MM.1S (cell line): ENCODE measurements around the gene TNFRSF6B.

Source experiments
- DNase-seq: peaks from one replicate; pipeline ENCODE4 v3.0.0-alpha.2; 2015
- H2AFZ ChIP-seq: fragments of 300-600 bp; sonication (generic); 2 replicates; pipeline ENCODE4 v1.6.0; 2016; ENCODE audit warnings: antibody characterized with exemption, low read length
- H3F3A ChIP-seq: fragments of 300-600 bp; sonication (generic); 2 replicates; pipeline ENCODE4 v1.6.1; 2016; ENCODE audit warnings: mild to moderate bottlenecking, antibody characterized with exemption, low read length, moderate library complexity, mixed read lengths; ENCODE audit not compliant: insufficient read depth
- H3K27ac ChIP-seq: fragments of 300-600 bp; sonication (generic); 2 replicates; pipeline ENCODE4 v1.5.1; 2016; ENCODE audit warnings: mild to moderate bottlenecking, low read length
- H3K27me3 ChIP-seq: fragments of 300-600 bp; sonication (generic); replicated peaks from 2 replicates; pipeline ENCODE4 v1.6.0; 2016; ENCODE audit warnings: low read length; ENCODE audit not compliant: insufficient read depth
- H3K36me3 ChIP-seq: fragments of 300-600 bp; sonication (generic); replicated peaks from 2 replicates; pipeline ENCODE4 v1.6.1; 2016; ENCODE audit warnings: mild to moderate bottlenecking, low read length, mixed read lengths; ENCODE audit not compliant: insufficient read depth
- H3K4me1 ChIP-seq: fragments of 300-600 bp; sonication (generic); 2 replicates; pipeline ENCODE4 v1.6.1; 2016; ENCODE audit warnings: low read length, mixed read lengths
- H3K4me2 ChIP-seq: fragments of 300-600 bp; sonication (generic); 2 replicates; pipeline ENCODE4 v1.6.0; 2016; ENCODE audit warnings: low read depth, low read length
- H3K4me3 ChIP-seq: fragments of 300-600 bp; sonication (generic); 2 replicates; pipeline ENCODE4 v1.5.1; 2016; ENCODE audit warnings: low read length, mixed read lengths
- H3K79me2 ChIP-seq: fragments of 300-600 bp; sonication (generic); 2 replicates; pipeline ENCODE4 v1.6.1; 2016; ENCODE audit warnings: mixed run types, low read length, mixed read lengths
- H3K9ac ChIP-seq: fragments of 300-600 bp; sonication (generic); 2 replicates; pipeline ENCODE4 v1.6.1; 2016; ENCODE audit warnings: low read length, mixed read lengths
- H3K9me2 ChIP-seq: fragments of 300-600 bp; sonication (generic); replicated peaks from 2 replicates; pipeline ENCODE4 v1.6.1; 2016; ENCODE audit warnings: mild to moderate bottlenecking, low read length, mixed read lengths; ENCODE audit not compliant: insufficient read depth
- H3K9me3 ChIP-seq: fragments of 300-600 bp; sonication (generic); replicated peaks from 2 replicates; pipeline ENCODE4 v1.6.1; 2016; ENCODE audit warnings: mild to moderate bottlenecking, low read length, mixed read lengths; ENCODE audit not compliant: insufficient read depth
- H4K20me1 ChIP-seq: fragments of 300-600 bp; sonication (generic); 2 replicates; pipeline ENCODE4 v1.6.1; 2016; ENCODE audit warnings: mild to moderate bottlenecking, low read length, moderate library complexity, mixed read lengths; ENCODE audit not compliant: insufficient read depth
- CTCF ChIP-seq: fragments of 300-600 bp; sonication (generic); IDR thresholded peaks from 2 replicates; pipeline ENCODE4 v1.5.1; 2016; ENCODE audit warnings: antibody characterized with exemption, low read length, mixed read lengths
- EZH2 ChIP-seq: fragments of 300-600 bp; sonication (generic); optimal IDR thresholded peaks from 2 replicates; pipeline ENCODE3; 2017; ENCODE audit warnings: low read depth, mild to moderate bottlenecking, antibody characterized with exemption, low read length, mixed read lengths
- EZH2phosphoT487 ChIP-seq: fragments of 300-600 bp; sonication (generic); IDR thresholded peaks from 2 replicates; pipeline ENCODE4 v1.6.1; 2018; ENCODE audit warnings: antibody characterized with exemption, low read length

TNFRSF6B gene

DNA sequence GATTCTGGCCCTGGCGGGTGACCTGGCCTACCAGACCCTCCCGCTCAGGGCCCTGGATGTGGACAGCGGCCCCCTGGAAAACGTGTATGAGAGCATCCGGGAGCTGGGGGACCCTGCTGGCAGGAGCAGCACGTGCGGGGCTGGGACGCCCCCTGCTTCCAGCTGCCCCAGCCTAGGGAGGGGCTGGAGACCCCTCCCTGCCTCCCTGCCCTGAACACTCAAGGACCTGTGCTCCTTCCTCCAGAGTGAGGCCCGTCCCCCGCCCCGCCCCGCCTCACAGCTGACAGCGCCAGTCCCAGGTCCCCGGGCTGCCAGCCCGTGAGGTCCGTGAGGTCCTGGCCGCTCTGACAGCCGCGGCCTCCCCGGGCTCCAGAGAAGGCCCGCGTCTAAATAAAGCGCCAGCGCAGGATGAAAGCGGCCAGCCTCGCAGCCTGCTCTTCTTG, 42.3 kb downstream of the TNFRSF6B start:
- H4K20me1 ChIP-seq = no peaks in the 10 kb centered on the region
- TF ChIP-seq EZH2phosphoT487 (no peak), EZH2 (no peak), CTCF (no peak)
- H3K9ac ChIP-seq = peak overlapping the region; percentile 54
- H3K4me2 ChIP-seq = peak overlapping the region; percentile 99
- no peak overlapping the region for H2AFZ ChIP-seq
- peaks cover 20% of the 10 kb centered on the region for H3F3A ChIP-seq
- no peaks in the 10 kb centered on the region for H3K36me3 ChIP-seq
- peaks cover 47% of the 10 kb centered on the region for H3K79me2 ChIP-seq
- H3K4me3 ChIP-seq = peak overlapping the region; percentile 86
- peaks cover 12% of the 10 kb centered on the region for H3K4me1 ChIP-seq
- H3K9me3 ChIP-seq = no peaks in the 10 kb centered on the region
- peak; percentile 74 for DNase-seq
- H3K27me3 ChIP-seq = no peaks in the 10 kb centered on the region
- no peaks in the 10 kb centered on the region for H3K9me2 ChIP-seq
- peak overlapping the region; percentile 59; the same call in 1 of the 2 replicates for H3K27ac ChIP-seq

DNA sequence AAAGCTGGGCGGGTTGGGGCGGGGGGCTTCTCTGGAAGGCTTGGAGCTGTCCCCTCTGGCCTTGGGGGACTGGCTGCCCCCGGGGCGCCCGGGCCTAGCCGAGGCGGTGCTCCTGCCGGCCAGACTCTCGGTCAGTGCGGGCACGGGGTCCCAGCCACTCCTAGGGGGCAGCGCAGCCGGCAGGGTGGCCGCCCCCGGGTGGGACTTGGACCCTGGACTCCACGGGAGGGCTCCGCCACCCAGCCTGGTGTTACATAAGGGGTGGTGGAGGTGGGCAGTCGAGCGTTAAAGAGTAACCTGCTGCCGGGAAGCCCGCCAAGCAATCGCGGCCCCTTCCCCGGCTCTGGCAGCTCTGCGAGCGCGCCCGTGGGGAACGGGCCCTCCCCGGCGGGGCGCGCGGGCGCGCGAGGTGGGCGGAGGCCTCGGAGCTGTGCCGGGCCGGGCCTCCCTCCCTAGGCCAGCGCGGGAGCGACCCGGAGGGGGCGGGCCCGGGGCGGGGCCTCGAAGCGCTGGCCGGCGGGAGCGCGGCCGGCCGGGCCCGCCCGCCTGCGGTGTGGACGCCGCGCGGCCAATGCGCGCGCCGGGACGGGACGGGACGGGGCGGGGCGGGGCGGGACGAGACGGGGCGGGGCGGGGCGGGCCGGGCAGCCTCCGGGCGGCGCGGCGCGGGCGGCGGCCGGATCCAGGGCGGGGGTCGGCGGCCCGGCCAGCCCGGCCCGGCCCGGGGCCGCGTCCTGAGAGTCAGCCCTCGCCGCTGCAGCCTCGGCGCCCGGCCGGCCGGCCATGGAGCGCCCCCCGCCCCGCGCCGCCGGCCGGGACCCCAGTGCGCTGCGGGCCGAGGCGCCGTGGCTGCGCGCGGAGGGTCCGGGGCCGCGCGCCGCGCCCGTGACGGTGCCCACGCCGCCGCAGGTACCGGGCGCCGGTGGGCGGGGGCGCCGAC, 42.9 kb downstream of the TNFRSF6B start, which contains the start of gene SLC2A4RG:
TSS of gene SLC2A4RG (plus strand) at position 647 of the 940 bp plus-strand sequence. CDS start at position 784, 137 bp downstream.
- Histone ChIP-seq H3K9me2 (no peaks in the 10 kb centered on the region), H3K9ac (peak within 1 kb of the TSS; percentile 54), H3K27ac (peak within 1 kb of the TSS; percentile 59; the same call in 1 of the 2 replicates), H4K20me1 (no peaks in the 10 kb centered on the region), H3F3A (peaks cover 20% of the 10 kb centered on the region), H3K4me3 (peak within 1 kb of the TSS; percentile 86), H3K36me3 (no peaks in the 10 kb centered on the region), H2AFZ (no peak within 1 kb of the TSS), H3K27me3 (no peaks in the 10 kb centered on the region), H3K4me2 (peak within 1 kb of the TSS; percentile 99), H3K9me3 (no peaks in the 10 kb centered on the region), H3K79me2 (peaks cover 40% of the 10 kb centered on the region), H3K4me1 (peaks cover 12% of the 10 kb centered on the region)
- peak; percentile 90 for DNase-seq
- no peak for TF ChIP-seq EZH2
- no peak for TF ChIP-seq CTCF
- no peak for TF ChIP-seq EZH2phosphoT487

DNA sequence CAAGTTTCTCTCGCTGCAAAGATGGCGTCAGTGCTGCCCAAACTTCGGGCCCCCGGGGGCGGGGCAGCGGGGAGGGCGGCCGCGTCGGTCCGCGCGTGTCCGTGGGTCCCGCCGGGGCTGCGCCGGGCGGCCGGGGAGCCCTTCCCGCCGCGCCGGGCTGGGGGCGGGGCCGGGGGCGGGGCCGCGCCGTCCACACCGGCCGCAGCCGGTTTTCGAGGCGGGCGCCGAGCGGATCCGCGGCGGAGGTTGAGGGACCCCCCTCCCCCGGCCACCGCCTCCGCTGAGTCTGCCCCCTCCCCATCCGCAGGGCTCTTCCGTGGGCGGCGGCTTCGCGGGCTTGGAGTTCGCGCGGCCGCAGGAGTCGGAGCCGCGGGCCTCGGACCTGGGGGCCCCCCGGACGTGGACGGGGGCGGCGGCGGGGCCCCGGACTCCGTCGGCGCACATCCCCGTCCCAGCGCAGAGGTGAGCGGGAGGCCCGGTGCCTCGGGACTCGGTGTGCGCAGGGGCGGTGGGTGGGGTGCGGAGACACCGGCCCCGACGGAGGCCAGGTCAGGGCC, 43.7 kb downstream of the TNFRSF6B start:
- H3K27me3 ChIP-seq = no peaks in the 10 kb centered on the region
- no peaks in the 10 kb centered on the region for H3K9me2 ChIP-seq
- H3K9me3 ChIP-seq = no peaks in the 10 kb centered on the region
- H3F3A ChIP-seq = peaks cover 20% of the 10 kb centered on the region
- TF ChIP-seq EZH2 = no peak
- no peak for TF ChIP-seq CTCF
- TF ChIP-seq EZH2phosphoT487 = no peak
- H3K4me2 ChIP-seq = no peak overlapping the region
- no peaks in the 10 kb centered on the region for H3K36me3 ChIP-seq
- no peak overlapping the region for H3K4me3 ChIP-seq
- peaks cover 32% of the 10 kb centered on the region for H3K79me2 ChIP-seq
- peaks cover 12% of the 10 kb centered on the region for H3K4me1 ChIP-seq
- no peak overlapping the region for H3K27ac ChIP-seq
- no peak overlapping the region for H2AFZ ChIP-seq
- no peaks in the 10 kb centered on the region for H4K20me1 ChIP-seq
- no peak for DNase-seq
- no peak overlapping the region for H3K9ac ChIP-seq
